ENCODE results near the gene WDR19. TPM values are rescaled to one million over a fixed set of nuclear protein-coding genes. Genes with fewer than 3 reads are reported as not detected.

Gene WDR19
- total RNA-seq, 1 donor from 2014 or later, result 55.7 TPM

DNA sequence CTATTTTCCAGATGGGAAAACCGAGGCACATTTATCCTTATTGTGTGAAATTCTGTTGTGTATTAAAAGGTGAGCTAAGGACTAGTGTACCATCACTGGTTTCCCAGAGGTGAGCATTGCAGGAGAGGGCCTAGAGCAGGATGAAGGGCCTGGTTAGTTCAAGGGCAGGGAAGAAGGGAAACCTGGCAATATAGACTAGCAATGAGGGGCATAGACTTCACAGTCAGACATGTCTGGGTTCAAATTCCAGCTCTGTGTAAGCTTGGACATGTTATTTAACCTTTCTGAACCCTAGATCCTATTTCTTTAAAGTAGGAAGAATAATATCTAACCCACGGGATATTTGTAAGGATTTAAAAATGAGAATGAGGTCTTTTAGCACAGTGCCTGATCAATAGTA is 50.8 kb downstream of the WDR19 start:
- H3K27ac Mint-ChIP-seq, result no peak overlapping the region

DNA sequence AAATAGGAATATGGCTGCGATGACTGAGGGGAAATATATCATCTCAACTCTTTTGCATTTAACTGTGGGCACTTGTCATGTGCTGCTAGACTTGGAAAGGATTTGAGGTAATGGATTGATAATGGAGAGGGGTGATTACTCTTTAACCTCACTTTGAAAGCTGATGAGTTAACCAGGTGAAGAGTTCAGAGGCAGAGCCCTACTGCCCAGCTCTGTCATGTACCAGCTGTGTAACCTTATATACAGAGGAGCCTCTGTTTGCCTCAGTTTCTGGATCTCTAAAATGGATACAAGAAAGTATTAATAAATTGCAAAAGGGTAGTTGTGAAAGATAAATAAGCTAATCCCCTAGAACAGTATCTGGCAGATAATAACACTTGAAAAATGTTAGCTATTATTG is 51.5 kb downstream of the WDR19 start:
- Mint-ChIP-seq H3K4me1 (no peaks in the 10 kb centered on the region), H3K9me3 (peaks cover 4% of the 10 kb centered on the region), H3K36me3 (peaks cover 25% of the 10 kb centered on the region), H3K27ac (no peak overlapping the region), H3K4me3 (no peak overlapping the region), H3K27me3 (ENCODE audit: low read depth) (no peaks in the 10 kb centered on the region)
- TF ChIP-seq, protein P1, sequence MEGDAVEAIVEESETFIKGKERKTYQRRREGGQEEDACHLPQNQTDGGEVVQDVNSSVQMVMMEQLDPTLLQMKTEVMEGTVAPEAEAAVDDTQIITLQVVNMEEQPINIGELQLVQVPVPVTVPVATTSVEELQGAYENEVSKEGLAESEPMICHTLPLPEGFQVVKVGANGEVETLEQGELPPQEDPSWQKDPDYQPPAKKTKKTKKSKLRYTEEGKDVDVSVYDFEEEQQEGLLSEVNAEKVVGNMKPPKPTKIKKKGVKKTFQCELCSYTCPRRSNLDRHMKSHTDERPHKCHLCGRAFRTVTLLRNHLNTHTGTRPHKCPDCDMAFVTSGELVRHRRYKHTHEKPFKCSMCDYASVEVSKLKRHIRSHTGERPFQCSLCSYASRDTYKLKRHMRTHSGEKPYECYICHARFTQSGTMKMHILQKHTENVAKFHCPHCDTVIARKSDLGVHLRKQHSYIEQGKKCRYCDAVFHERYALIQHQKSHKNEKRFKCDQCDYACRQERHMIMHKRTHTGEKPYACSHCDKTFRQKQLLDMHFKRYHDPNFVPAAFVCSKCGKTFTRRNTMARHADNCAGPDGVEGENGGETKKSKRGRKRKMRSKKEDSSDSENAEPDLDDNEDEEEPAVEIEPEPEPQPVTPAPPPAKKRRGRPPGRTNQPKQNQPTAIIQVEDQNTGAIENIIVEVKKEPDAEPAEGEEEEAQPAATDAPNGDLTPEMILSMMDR (IDR thresholded peaks at IDR 0.05; ENCODE audit: unreplicated experiment), result no peak
- no peak for DNase-seq (ENCODE audit: low spot score in 2 of 2, unreplicated experiment in 2 of 2)

More for the DNA sequence above, 50.8 kb downstream of the WDR19 start:
- H3K4me3 Mint-ChIP-seq, result no peak overlapping the region
- H3K27me3 Mint-ChIP-seq (ENCODE audit: low read depth), result no peaks in the 10 kb centered on the region
- TF ChIP-seq, protein P1 (IDR thresholded peaks at IDR 0.05; ENCODE audit: unreplicated experiment), result no peak
- peaks cover 23% of the 10 kb centered on the region for H3K36me3 Mint-ChIP-seq
- peaks cover 4% of the 10 kb centered on the region for H3K9me3 Mint-ChIP-seq
- no peaks in the 10 kb centered on the region for H3K4me1 Mint-ChIP-seq
- no peak for DNase-seq (ENCODE audit: low spot score in 2 of 2, unreplicated experiment in 2 of 2)

DNA sequence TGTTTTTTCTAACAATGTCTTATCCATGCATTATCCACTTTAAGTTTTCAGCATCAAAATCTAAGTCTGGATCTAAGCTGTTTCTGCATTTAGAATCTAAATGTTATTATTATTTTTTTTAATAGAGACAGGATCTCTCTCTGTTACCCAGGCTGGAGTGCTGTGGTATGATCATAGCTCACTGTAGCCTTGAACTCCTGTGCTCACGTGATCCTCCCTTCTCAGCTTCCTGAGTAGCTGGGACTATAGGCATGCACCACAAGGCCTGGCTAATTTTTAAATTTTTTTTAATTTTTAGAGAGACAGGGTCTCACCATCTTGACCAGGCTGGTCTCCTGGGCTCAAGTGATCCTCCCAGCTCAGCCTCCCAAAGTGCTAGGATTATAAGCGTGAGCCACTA is 52.7 kb downstream of the WDR19 start:
- Mint-ChIP-seq H3K27me3 (ENCODE audit: low read depth) (no peaks in the 10 kb centered on the region), H3K9me3 (peaks cover 4% of the 10 kb centered on the region), H3K36me3 (peaks cover 25% of the 10 kb centered on the region), H3K27ac (no peak overlapping the region), H3K4me1 (no peaks in the 10 kb centered on the region), H3K4me3 (no peak overlapping the region)
- DNase-seq (ENCODE audit: low spot score in 2 of 2, unreplicated experiment in 2 of 2), result no peak
- TF ChIP-seq, protein P1 (IDR thresholded peaks at IDR 0.05; ENCODE audit: unreplicated experiment), result no peak

DNA sequence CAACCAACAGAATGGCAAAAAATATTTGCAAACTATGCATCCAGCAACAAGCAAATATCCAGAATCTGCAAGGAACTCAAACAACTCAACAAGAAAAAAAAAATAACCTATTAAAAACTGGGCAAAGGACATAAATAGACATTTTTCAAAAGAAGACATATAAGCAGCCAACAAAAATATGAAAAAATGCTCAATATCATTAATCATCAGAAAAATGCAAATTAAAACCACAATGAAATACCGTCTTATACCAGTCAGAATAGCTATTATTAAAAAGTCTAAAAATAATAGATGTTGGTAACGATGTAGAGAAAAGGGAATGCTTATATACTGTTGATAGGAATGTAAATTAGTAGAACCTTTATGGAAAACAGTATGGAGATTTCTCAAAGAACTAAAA is 53.4 kb downstream of the WDR19 start:
- no peaks in the 10 kb centered on the region for H3K4me1 Mint-ChIP-seq
- H3K27ac Mint-ChIP-seq, result no peak overlapping the region
- peaks cover 4% of the 10 kb centered on the region for H3K9me3 Mint-ChIP-seq
- DNase-seq (ENCODE audit: low spot score in 2 of 2, unreplicated experiment in 2 of 2), result no peak
- H3K27me3 Mint-ChIP-seq (ENCODE audit: low read depth), result no peaks in the 10 kb centered on the region
- TF ChIP-seq, protein P1 (IDR thresholded peaks at IDR 0.05; ENCODE audit: unreplicated experiment), result no peak
- peaks cover 25% of the 10 kb centered on the region for H3K36me3 Mint-ChIP-seq
- no peak overlapping the region for H3K4me3 Mint-ChIP-seq

DNA sequence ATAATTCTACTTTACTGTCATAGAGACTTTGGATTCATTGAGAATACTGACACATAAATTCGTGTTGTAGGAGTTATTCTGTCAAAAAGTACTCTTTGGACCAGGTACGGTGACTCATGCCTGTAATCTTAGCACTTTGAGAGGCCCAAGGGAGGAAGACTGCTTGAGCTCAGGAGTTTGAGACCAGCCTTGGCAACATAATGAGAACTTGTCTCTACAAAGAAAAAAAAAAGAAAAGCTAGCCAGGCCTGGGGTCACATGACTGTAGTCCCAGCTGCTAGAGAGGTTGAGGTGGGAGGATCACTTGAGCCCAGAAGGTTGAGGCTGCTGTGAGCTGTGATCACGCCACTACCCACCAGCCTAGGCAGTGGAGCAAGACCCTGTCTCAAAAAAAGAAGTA is 54.9 kb downstream of the WDR19 start:
- DNase-seq (ENCODE audit: low spot score in 2 of 2, unreplicated experiment in 2 of 2), result no peak
- peaks cover 29% of the 10 kb centered on the region for H3K36me3 Mint-ChIP-seq
- peaks cover 4% of the 10 kb centered on the region for H3K9me3 Mint-ChIP-seq
- no peaks in the 10 kb centered on the region for H3K4me1 Mint-ChIP-seq
- no peaks in the 10 kb centered on the region for H3K27me3 Mint-ChIP-seq (ENCODE audit: low read depth)
- H3K27ac Mint-ChIP-seq, result no peak overlapping the region
- TF ChIP-seq, protein P1 (IDR thresholded peaks at IDR 0.05; ENCODE audit: unreplicated experiment), result no peak
- H3K4me3 Mint-ChIP-seq, result no peak overlapping the region

DNA sequence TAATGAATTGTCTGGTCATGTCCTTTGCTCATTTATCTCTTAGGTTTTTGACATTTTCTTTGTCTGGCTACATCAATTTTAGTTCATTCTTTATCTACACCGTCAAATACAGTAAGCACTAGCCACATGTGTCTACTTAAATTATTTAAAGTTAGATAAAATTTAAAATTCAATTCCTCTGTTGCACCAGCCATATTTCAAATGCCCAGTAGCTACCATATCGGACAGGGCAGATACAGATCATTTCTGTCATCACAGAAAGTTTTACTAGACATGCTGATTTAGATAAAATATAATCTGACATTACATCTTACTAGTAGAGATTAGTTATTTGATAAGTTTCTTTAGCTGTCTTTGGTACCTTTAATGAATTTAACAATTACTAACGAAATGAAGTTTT is 61.1 kb downstream of the WDR19 start:
- TF ChIP-seq, protein P1 (IDR thresholded peaks at IDR 0.05; ENCODE audit: unreplicated experiment), result no peak
- no peaks in the 10 kb centered on the region for H3K4me1 Mint-ChIP-seq
- H3K27me3 Mint-ChIP-seq (ENCODE audit: low read depth), result no peaks in the 10 kb centered on the region
- peaks cover 11% of the 10 kb centered on the region for H3K9me3 Mint-ChIP-seq
- no peak overlapping the region for H3K27ac Mint-ChIP-seq
- no peak overlapping the region for H3K4me3 Mint-ChIP-seq
- no peak for DNase-seq (ENCODE audit: low spot score in 2 of 2, unreplicated experiment in 2 of 2)
- H3K36me3 Mint-ChIP-seq, result peaks cover 42% of the 10 kb centered on the region
